GM18861 (cell line): ENCODE measurements around the gene FAM78A.

Source experiments
- ATAC-seq: cut with Tn5 transposase; IDR thresholded peaks from one replicate; pipeline ENCODE4 v1.9.1; 2021; ENCODE audit not compliant: unreplicated experiment

Gene FAM78A

GRCh38 chr9:131240047-131240921 lies 36.0 kb downstream of the FAM78A start:
- ATAC-seq, result no peak

DNA sequence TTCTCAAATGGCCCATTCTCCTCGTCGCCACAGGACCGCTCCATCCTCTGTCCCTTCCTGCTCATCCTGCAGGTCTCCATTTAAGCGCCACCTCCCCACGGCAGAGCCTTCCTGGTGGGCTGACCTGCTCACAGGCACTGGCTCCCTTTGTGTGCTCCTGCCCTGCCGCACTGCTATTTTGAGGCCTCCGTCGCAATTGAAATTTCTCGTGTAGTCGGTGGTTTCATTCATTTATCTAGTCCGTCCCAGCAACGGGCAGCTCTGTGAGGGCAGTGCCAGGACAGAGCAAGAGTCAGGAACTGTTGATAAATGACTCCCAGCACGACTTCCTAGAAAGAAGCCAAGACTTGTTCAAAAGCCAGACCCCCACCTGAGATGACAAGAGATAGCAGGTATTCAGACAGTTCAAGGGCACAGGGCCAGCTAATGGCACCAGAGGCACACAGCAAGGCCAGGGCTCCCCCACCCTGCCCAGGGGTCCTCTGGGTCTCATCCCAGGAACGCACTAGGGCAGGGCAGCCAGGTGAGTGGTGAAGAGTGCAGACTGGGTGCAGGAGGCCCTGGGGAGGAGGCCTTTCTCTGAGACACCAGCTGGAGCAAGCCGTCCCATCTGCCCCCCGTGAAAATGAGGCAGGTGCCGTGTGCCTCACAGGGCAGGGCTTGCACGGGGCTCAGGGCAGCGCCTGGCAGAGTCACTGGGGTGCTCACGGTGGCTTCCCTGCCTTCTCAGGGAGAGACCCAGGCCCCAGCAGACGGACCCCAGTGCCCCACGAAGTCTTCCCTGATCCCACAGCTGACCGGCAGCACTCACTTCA lies 36.9 kb downstream of the FAM78A start:
- ATAC-seq, result no peak

DNA sequence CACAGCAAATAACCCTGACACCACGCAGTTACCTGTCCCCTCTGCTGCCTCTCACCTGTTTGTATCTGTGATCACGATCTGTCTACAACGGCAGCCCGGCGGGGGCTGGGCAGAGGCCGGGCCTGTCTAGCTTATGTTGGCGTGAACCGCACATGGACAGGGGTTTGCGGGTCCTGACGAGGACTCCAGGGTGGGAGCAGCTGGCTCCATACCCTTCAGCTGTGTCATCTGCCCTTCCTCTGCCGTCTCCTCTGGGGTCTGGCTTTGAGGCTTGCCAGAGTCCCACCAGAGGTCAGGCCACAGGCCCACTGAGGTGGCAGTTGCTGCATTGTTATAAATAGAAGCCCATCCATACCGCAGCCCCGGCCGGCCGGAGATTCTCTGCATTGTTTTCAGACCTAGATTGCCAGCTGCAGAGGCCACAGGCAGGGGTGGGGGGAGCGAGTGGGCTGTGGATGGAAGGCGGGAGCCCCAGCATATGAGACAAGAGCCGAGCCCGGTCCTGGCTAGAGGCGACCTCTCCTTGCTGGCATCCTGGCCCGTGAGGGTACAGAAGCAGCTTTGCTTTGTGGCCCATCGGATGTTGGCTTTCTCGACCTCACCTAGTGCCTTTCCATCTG lies 37.8 kb downstream of the FAM78A start:
- ATAC-seq, result peak; percentile 15

- ATAC-seq, result peak; percentile 75
Measured at GRCh38 chr9:131237931-131238401, 38.3 kb downstream of the FAM78A start.

GRCh38 chr9:131237291-131237690 lies 39.0 kb downstream of the FAM78A start:
- no peak for ATAC-seq

DNA sequence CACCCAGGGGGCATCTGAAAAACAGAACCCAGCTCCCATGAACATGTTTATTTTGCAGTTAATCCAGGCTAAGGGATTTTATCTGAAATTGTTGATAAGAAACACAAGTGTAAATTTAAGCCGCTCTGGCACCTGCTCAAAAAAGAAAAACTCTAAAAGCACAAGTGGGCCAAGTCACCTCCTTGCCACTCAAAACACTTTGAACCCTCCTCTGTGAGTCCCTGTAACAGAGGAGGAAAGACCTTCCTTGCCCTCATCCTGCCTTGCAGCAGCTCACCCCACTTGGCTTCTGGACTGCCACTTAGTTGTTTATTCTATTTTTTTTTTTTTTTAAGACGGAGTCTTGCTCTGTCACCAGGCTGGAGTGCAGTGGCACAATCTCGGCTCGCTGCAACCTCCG lies 39.5 kb downstream of the FAM78A start:
- ATAC-seq, result no peak

DNA sequence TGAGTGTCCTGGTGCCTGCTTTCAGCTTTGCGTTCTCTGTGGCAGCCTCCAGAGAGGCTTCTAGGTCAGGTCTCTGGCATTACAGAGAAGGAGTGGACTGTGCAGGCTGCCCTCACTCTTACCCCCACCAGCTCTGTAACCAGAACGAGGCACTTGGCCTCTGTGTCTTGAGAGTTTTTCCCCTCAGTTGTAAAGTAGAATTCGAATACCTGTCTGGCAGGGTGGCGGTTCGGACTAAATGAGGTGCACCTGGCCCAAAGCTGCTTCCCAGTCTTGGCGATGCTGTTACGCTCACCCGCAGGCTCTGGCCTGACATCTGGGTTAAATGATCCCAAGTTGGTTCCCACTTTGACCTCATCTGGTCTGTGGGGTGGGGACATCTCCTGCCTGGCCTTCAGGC lies 40.1 kb downstream of the FAM78A start:
- no peak for ATAC-seq

DNA sequence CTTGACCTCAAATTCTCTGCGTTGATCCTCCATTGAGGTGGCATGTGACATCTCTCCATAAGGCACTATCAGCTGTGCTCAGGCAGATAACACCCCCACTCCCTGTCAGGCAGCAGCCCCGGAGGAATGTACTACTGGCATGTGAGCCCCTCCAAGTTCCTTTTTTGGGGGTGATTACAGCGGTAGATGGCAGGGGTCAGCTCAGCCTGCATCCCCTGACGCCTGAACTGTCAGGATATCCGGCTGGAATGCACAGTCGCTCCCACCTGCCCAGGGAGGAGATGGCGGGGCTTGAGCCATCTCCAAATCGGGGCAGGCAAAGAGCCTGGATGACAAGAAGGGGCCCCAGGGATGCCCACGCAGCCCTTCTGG lies 40.8 kb downstream of the FAM78A start:
- ATAC-seq, result no peak

DNA sequence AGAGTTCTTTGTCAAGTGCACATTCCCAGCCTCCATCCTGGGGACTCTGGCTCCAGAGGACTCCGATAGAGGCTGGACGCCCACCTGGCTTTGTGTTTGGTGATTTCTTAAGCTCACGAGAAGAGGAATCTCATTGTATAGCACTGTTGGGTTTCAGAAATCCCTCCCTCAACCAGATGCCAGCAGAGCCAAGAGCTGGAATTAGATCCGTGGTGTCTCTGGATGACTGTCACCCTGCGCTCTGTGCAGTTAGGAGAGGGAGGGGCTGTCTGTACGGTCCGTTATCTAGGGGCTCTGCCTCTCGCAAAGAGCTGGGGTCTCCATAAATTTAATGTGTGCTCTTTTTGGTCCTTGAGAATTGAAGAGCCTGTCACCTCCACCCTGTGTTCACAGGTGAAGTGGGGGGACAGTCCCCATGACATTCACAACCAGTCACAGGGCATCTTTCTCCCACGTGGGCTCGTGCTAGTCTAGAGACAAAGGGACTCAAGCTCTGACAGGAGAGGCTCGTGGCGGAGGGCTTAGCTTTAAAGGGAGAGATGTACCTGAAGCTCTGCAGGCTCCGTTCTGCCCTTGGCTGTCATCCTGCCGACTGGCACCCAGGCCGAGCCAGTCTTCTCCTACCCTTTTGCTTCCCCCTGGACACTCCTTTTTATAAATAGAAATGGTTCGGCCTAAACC lies 41.4 kb downstream of the FAM78A start:
- ATAC-seq, result no peak

- ATAC-seq, result no peak
Measured at GRCh38 chr9:131233995-131234394, 42.3 kb downstream of the FAM78A start.

GRCh38 chr9:131233556-131233955 lies 42.8 kb downstream of the FAM78A start:
- no peak for ATAC-seq

GRCh38 chr9:131228988-131229387 lies 47.3 kb downstream of the FAM78A start:
- no peak for ATAC-seq

GRCh38 chr9:131227959-131228460 lies 48.3 kb downstream of the FAM78A start:
- no peak for ATAC-seq

- no peak for ATAC-seq
Measured at GRCh38 chr9:131227112-131227958, 49.0 kb downstream of the FAM78A start.

GRCh38 chr9:131226226-131226625 lies 50.1 kb downstream of the FAM78A start:
- ATAC-seq, result no peak

DNA sequence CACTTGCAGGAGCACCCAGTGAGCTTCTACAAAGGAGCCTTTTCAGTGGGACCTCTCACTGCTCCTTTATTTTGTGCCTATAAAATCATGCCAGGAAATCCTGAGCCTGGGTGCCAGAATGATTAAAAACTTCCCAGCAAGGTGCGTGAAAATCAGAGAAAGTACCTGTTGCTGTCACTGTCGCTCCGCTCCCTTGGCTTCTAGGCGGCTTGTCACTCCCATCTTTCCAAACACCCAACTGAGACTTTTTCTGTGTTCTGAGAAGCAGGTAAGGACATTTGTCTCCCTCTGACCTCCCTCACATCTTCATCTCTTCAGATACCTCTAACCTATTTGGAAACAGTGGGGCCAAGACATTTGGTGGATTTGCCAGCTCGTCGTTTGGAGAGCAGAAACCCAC lies 53.9 kb downstream of the FAM78A start:
- no peak for ATAC-seq

GRCh38 chr9:131220485-131220884 lies 55.8 kb downstream of the FAM78A start:
- no peak for ATAC-seq

DNA sequence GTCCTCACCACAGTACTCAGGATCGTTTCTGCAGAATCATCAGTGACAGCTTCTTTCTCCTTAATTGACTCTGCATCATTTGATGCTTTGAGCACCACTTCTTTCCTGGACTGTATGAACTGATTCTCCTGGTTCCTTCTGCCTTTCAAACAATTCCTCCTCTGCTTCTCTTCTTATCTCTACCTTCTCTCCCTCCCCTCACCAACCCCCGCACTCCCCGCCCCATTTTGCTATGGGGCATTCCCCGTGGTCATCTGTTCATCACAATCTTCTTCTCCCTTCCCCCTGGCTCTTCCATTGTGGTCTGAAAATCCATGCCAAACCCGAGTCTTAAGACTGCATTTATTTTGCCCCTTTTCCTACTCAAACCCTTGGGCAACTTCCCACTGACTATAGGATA lies 57.9 kb downstream of the FAM78A start:
- ATAC-seq, result no peak

DNA sequence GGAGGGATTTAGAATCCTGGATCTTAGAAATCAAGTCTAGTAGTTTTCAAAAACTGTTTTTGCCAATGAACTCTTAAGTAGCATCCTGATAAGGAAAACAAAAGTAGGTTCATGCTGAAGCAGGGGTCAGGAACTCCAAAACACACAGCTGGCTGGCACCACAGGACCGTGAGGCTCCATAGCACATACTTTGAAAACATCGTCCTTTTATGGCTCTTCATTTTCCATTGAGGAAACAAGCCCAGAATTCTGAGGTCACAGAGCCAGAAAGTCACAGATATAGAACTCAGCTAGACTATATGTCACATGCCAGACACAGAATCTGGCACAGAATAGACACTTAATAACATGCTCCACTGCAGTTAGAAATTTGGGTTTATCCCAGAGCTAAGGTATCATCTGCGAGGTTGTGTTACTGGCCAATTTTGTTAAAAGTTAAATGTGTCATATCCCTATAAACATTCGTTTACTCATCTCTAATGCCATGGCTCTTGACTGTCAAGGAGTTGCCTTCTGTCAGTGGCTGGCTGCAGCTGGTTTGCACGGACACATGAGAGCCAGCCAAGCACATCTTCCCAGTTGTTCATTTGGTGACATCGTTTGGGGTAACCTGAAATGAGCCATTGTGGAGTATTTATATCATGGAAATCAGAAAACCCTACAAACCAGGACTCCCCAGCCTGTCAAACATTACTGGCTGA lies 58.8 kb downstream of the FAM78A start:
- ATAC-seq, result no peak
